HCT116 (cell line): ENCODE results near the gene RYR2. TPM values are rescaled to one million over a fixed set of nuclear protein-coding genes. Genes with fewer than 3 reads are reported as not detected.

ENCODE experiments used
- ATAC-seq: fragments of 200-7000 bp; cut with Tn5 transposase; 2 replicates; pipeline ENCODE4 v1.9.1; 2020; ENCODE audit warnings: mild to moderate bottlenecking, moderate library complexity
- BruUV-seq: library from RNA; stranded (reverse); fragments of 400-500 nt; replicated peaks from 2 replicates; lab custom pipeline; 2021; lab: Mats Ljungman, UMichigan
- CTCF ChIA-PET: fragments of 300-600 bp; sonication (Branson Sonifier 250); formaldehyde crosslinking; loops from one replicate; lab custom pipeline; 2021; ENCODE audit warnings: antibody characterized with exemption; lab: Charles Lee
- POLR2A ChIA-PET: fragments of 300-600, 350-600 bp; sonication (Branson Sonifier 250); formaldehyde crosslinking; loops from one replicate; lab custom pipeline; 2021; ENCODE audit warnings: antibody characterized with exemption; lab: Charles Lee
- RAD21 ChIA-PET, 2 experiments: fragments of 300-600 bp; sonication (Branson Sonifier 250); formaldehyde crosslinking; loops; one replicate each; lab custom pipeline; 2023; ENCODE audit warnings: low total read pairs in 2 of 2; ENCODE audit not compliant: uncharacterized antibody in 2 of 2, unreplicated experiment in 2 of 2, low non-redundant PET in 1 of 2; lab: Charles Lee
- DNase-seq: peaks from one replicate; pipeline ENCODE4 v3.0.0-alpha.2; 2010; ENCODE audit warnings: low read depth, low spot score
- H2AFZ ChIP-seq: fragments of 200-600 bp; shearing (Covaris generic), sonication (generic); 2 replicates; pipeline ENCODE4 v1.6.1; 2017; ENCODE audit warnings: low read depth, mixed run types, mixed read lengths, antibody characterized with exemption, low read length; ENCODE audit not compliant: poor library complexity, severe bottlenecking
- H3K27ac ChIP-seq: 2 replicates; pipeline ENCODE4 v1.5.1; 2012; ENCODE audit warnings: low read depth, low read length
- H3K27me3 ChIP-seq: fragments of 200-600 bp; sonication (generic); 2 replicates; pipeline ENCODE4 v1.6.1; 2016; ENCODE audit warnings: mixed run types, low read length, mixed read lengths; ENCODE audit not compliant: insufficient read depth
- H3K36me3 ChIP-seq, 2 experiments: fragments of 200-500 bp in 1 of 2; fragments of 200-600 bp in 1 of 2; sonication (Bioruptor generic) in 1 of 2; sonication (generic) in 1 of 2; 2 replicates each; pipeline versions ENCODE4 v1.5.1 to v1.6.1; 2014 to 2016; ENCODE audit warnings: low read length in 2 of 2, inconsistent platforms in 1 of 2, mixed read lengths in 1 of 2, mixed run types in 1 of 2; ENCODE audit not compliant: insufficient read depth in 2 of 2, control insufficient read depth in 1 of 2
- H3K4me1 ChIP-seq, 2 experiments: fragments of 200-600 bp in 1 of 2; sonication (generic) in 1 of 2; 2 replicates each; pipeline versions ENCODE4 v1.5.1 to v1.6.1; 2012 to 2017; ENCODE audit warnings: low read length in 2 of 2, inconsistent platforms in 1 of 2, mild to moderate bottlenecking in 1 of 2, mixed read lengths in 1 of 2, mixed run types in 1 of 2, moderate library complexity in 1 of 2; ENCODE audit not compliant: insufficient read depth in 2 of 2, control insufficient read depth in 1 of 2
- H3K4me2 ChIP-seq: fragments of 200-600 bp; sonication (generic); 2 replicates; pipeline ENCODE4 v1.6.1; 2017; ENCODE audit warnings: mixed run types, low read length, mixed read lengths
- H3K4me3 ChIP-seq, 2 experiments: fragments of 200-600 bp in 1 of 2; sonication (generic) in 1 of 2; replicated peaks in 1 of 2; 2 replicates each; pipeline ENCODE4 v1.5.1; 2011 to 2016; ENCODE audit warnings: low read length in 2 of 2, control low read depth in 1 of 2, low read depth in 1 of 2, mild to moderate bottlenecking in 1 of 2, mixed read lengths in 1 of 2, mixed run types in 1 of 2
- H3K79me2 ChIP-seq: fragments of 200-600 bp; sonication (generic); 2 replicates; pipeline ENCODE4 v1.6.1; 2017; ENCODE audit warnings: mild to moderate bottlenecking, mixed run types, low read length, moderate library complexity, mixed read lengths; ENCODE audit not compliant: insufficient read depth
- H3K9ac ChIP-seq: fragments of 200-600 bp; sonication (generic); 2 replicates; pipeline ENCODE4 v1.6.1; 2016; ENCODE audit warnings: low read length, mixed read lengths
- H3K9me2 ChIP-seq: fragments of 200-600 bp; sonication (generic), shearing (Covaris generic); 2 replicates; pipeline ENCODE4 v1.6.1; 2017; ENCODE audit warnings: mixed run types, mild to moderate bottlenecking, moderate library complexity; ENCODE audit not compliant: insufficient read depth
- H3K9me3 ChIP-seq, 2 experiments: fragments of 200-500 bp in 1 of 2; fragments of 200-600 bp in 1 of 2; sonication (Bioruptor generic) in 1 of 2; sonication (generic) in 1 of 2; 2 replicates each; pipeline ENCODE4 v1.6.1; 2014 to 2017; ENCODE audit warnings: low read length in 2 of 2, mixed read lengths in 2 of 2, inconsistent platforms in 1 of 2, low read depth in 1 of 2, mild to moderate bottlenecking in 1 of 2, mixed run types in 1 of 2, moderate library complexity in 1 of 2; ENCODE audit not compliant: control insufficient read depth in 1 of 2, insufficient read depth in 1 of 2
- H4K20me1 ChIP-seq: fragments of 200-600 bp; sonication (generic), shearing (Covaris generic); 2 replicates; pipeline ENCODE4 v1.6.1; 2017; ENCODE audit warnings: mixed run types, mild to moderate bottlenecking, moderate library complexity; ENCODE audit not compliant: insufficient read depth
- CBX3 ChIP-seq: IDR thresholded peaks from 2 replicates; pipeline ENCODE4 v1.6.1; 2012; ENCODE audit warnings: low read depth
- CEBPB ChIP-seq: IDR thresholded peaks from 2 replicates; pipeline ENCODE4 v1.6.1; 2012; ENCODE audit warnings: low read depth
- ELF1 ChIP-seq: IDR thresholded peaks from 2 replicates; pipeline ENCODE4 v1.6.1; 2012; ENCODE audit warnings: low read depth, borderline replicate concordance
- EZH2 ChIP-seq: fragments of 200-600 bp; sonication (generic); IDR thresholded peaks from 2 replicates; pipeline ENCODE4 v1.6.1; 2017; ENCODE audit warnings: antibody characterized with exemption, mixed run types
- FOSL1 ChIP-seq: IDR thresholded peaks from 2 replicates; pipeline ENCODE4 v1.6.1; 2012; ENCODE audit warnings: low read depth
- POLR2A ChIP-seq: IDR thresholded peaks from 2 replicates; pipeline ENCODE4 v1.7.0; 2011; ENCODE audit warnings: borderline replicate concordance; ENCODE audit not compliant: insufficient read depth, insufficient read length; ENCODE audit errors: extremely low read depth
- POLR2AphosphoS5 ChIP-seq: IDR thresholded peaks from 2 replicates; pipeline ENCODE4 v1.6.1; 2011; ENCODE audit warnings: mild to moderate bottlenecking, low read depth, low read length, moderate library complexity
- RAD21 ChIP-seq: IDR thresholded peaks from 2 replicates; pipeline ENCODE4 v1.6.1; 2012; ENCODE audit warnings: low read depth, mild to moderate bottlenecking
- SP1 ChIP-seq: IDR thresholded peaks from 2 replicates; pipeline ENCODE4 v1.6.1; 2012; ENCODE audit warnings: low read depth
- SRF ChIP-seq: IDR thresholded peaks from 2 replicates; pipeline ENCODE4 v1.6.1; 2012; ENCODE audit warnings: low read depth
- TCF7L2 ChIP-seq: IDR thresholded peaks from 2 replicates; pipeline ENCODE4 v1.7.0; 2011; ENCODE audit warnings: borderline replicate concordance, inconsistent platforms; ENCODE audit not compliant: insufficient read depth, insufficient read length; ENCODE audit errors: extremely low read depth
- YY1 ChIP-seq: IDR thresholded peaks from 2 replicates; pipeline ENCODE4 v1.6.1; 2011; ENCODE audit warnings: low read length, low read depth, moderate library complexity, mild to moderate bottlenecking; ENCODE audit not compliant: insufficient replicate concordance; ENCODE audit errors: extremely low read depth
- ZFX ChIP-seq: fragments of 450-650 bp; IDR thresholded peaks from 2 replicates; pipeline ENCODE4 v1.6.1; 2017
- intact Hi-C: fragments of 100-400 bp; cut with micrococcal nuclease; formaldehyde crosslinking; loops from 2 replicates; pipeline ENCODE4 v1.10.0; 2022
- total RNA-seq: library from RNA; stranded (reverse); gene quantifications from one replicate; pipeline ENCODE4 v1.2.1, GENCODE V29; 2021; ENCODE audit not compliant: unreplicated experiment
- TF ChIP-seq, protein P1 (sequence below): IDR thresholded peaks from 2 replicates; pipeline ENCODE4 v1.6.1; 2012
- TF ChIP-seq, protein P2 (sequence below): IDR thresholded peaks from 2 replicates; pipeline ENCODE4 v1.6.1; 2012
- TF ChIP-seq, protein P3 (sequence below), 3 experiments: fragments of 200-600 bp in 1 of 3; sonication (generic) in 1 of 3; IDR thresholded peaks in 2 of 3; conservative IDR thresholded peaks in 1 of 3; 2 replicates each; pipeline ENCODE4 v1.5.1; 2012 to 2017; ENCODE audit warnings: low read depth in 2 of 3, low read length in 2 of 3, antibody characterized with exemption in 1 of 3, borderline replicate concordance in 1 of 3, control low read depth in 1 of 3, mild to moderate bottlenecking in 1 of 3, mixed read lengths in 1 of 3, mixed run types in 1 of 3, moderate library complexity in 1 of 3; ENCODE audit not compliant: insufficient read depth in 1 of 3
- TF ChIP-seq, protein P4 (sequence below): IDR thresholded peaks from 2 replicates; pipeline ENCODE4 v1.6.1; 2011; ENCODE audit warnings: mild to moderate bottlenecking, low read length, moderate library complexity; ENCODE audit not compliant: insufficient replicate concordance; ENCODE audit errors: extremely low read depth

RYR2 gene
- total RNA-seq, 1 experiment from 2014 or later = 0.02 TPM

DNA sequence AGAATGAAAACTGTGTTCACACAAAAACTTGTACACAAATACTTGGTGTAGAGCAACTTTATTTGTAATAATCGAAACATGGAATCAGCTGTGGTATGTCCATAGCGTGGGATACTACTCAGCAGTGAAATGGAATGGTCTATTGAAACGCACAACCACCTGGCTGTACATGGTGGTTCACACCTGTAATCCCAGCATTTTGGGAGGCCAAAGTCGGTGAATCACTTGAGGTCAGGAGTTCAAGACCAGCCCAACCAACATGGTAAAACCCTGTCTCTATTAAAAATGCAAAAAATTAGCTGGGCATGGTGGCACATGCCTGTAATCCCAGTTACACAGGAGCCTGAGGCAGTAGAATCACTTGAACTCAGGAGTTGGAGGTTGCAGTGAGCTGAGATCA lies 356.8 kb downstream of the RYR2 start (continued):
- no peak for TF ChIP-seq POLR2A
- no peak for TF ChIP-seq YY1
- TF ChIP-seq, protein P1, sequence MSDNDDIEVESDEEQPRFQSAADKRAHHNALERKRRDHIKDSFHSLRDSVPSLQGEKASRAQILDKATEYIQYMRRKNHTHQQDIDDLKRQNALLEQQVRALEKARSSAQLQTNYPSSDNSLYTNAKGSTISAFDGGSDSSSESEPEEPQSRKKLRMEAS = no peak
- TF ChIP-seq ZFX = no peak
- TF ChIP-seq TCF7L2 = no peak
- TF ChIP-seq, all 23 proteins: peak for 0

DNA sequence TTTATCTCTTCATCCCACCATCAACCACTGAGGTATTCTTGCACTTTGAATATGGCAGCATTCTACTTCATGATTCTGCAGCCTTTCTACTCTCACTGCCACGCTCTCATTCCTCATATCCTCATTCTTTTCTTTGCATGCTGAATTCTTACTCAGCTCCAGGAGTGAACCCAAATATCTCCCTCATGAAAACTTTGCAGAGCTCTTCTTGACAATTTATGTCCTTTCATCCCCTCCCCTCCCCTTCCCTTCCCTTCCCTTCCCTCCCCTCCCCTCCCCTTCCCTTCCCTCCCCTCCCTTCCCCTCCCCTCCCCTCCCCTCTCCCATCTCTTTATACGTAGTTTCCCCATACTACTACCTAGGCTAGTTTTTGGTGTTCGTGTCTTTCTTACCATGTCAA lies 363.9 kb downstream of the RYR2 start:
- CTCF ChIA-PET = no interaction called here

More for the DNA sequence above, 363.9 kb downstream of the RYR2 start:
- Histone ChIP-seq H3K79me2 (no peaks in the 10 kb centered on the region), H3K9me3 (no peaks in the 10 kb centered on the region), H4K20me1 (no peaks in the 10 kb centered on the region; the same call in 1 of the 2 replicates), H3K4me1 (no peaks in the 10 kb centered on the region), H3K27ac (no peak overlapping the region), H3K4me3 (no peak overlapping the region), H3K36me3 (no peaks in the 10 kb centered on the region), H3K27me3 (no peaks in the 10 kb centered on the region), H2AFZ (no peak overlapping the region), H3K4me2 (no peak overlapping the region), H3K9ac (no peak overlapping the region), H3K9me2 (no peaks in the 10 kb centered on the region)
- no peak for ATAC-seq
- DNase-seq = no peak
- intact Hi-C loops = no loop called here
- no TSS peak for BruUV-seq
- ChIA-PET POLR2A (no interaction called here), RAD21 (no interaction called here)
- TF ChIP-seq ZFX (no peak), SRF (no peak), ELF1 (no peak), CBX3 (no peak), POLR2AphosphoS5 (no peak), YY1 (no peak), TCF7L2 (no peak), FOSL1 (no peak), EZH2 (no peak), RAD21 (no peak), SP1 (no peak), CEBPB (no peak), POLR2A (no peak)
- TF ChIP-seq, protein P2, sequence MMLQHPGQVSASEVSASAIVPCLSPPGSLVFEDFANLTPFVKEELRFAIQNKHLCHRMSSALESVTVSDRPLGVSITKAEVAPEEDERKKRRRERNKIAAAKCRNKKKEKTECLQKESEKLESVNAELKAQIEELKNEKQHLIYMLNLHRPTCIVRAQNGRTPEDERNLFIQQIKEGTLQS = no peak
- TF ChIP-seq, protein P3, sequence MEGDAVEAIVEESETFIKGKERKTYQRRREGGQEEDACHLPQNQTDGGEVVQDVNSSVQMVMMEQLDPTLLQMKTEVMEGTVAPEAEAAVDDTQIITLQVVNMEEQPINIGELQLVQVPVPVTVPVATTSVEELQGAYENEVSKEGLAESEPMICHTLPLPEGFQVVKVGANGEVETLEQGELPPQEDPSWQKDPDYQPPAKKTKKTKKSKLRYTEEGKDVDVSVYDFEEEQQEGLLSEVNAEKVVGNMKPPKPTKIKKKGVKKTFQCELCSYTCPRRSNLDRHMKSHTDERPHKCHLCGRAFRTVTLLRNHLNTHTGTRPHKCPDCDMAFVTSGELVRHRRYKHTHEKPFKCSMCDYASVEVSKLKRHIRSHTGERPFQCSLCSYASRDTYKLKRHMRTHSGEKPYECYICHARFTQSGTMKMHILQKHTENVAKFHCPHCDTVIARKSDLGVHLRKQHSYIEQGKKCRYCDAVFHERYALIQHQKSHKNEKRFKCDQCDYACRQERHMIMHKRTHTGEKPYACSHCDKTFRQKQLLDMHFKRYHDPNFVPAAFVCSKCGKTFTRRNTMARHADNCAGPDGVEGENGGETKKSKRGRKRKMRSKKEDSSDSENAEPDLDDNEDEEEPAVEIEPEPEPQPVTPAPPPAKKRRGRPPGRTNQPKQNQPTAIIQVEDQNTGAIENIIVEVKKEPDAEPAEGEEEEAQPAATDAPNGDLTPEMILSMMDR (IDR thresholded peaks at IDR 0.05 in 2 of 3, conservative IDR thresholded peaks at IDR 0.05 in 1 of 3; ENCODE audit: borderline replicate concordance in 1 of 3, insufficient read depth in 1 of 3, low read depth in 2 of 3, low read length in 2 of 3) = no peak
- TF ChIP-seq, protein P4, sequence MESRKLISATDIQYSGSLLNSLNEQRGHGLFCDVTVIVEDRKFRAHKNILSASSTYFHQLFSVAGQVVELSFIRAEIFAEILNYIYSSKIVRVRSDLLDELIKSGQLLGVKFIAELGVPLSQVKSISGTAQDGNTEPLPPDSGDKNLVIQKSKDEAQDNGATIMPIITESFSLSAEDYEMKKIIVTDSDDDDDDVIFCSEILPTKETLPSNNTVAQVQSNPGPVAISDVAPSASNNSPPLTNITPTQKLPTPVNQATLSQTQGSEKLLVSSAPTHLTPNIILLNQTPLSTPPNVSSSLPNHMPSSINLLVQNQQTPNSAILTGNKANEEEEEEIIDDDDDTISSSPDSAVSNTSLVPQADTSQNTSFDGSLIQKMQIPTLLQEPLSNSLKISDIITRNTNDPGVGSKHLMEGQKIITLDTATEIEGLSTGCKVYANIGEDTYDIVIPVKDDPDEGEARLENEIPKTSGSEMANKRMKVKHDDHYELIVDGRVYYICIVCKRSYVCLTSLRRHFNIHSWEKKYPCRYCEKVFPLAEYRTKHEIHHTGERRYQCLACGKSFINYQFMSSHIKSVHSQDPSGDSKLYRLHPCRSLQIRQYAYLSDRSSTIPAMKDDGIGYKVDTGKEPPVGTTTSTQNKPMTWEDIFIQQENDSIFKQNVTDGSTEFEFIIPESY = no peak
